DMS153 (cell line): ENCODE results near the gene NAALADL2.

Source experiments
- DNase-seq: peaks from one replicate; lab custom pipeline; 2025; lab: John Stamatoyannopoulos, UW

NAALADL2 gene

GRCh38 chr3:175001091-175001490 is 142.0 kb downstream of the NAALADL2 start:
- DNase-seq: no peak

GRCh38 chr3:175002732-175003143 is 143.6 kb downstream of the NAALADL2 start:
- DNase-seq: no peak

GRCh38 chr3:175003590-175003989 is 144.5 kb downstream of the NAALADL2 start:
- DNase-seq: no peak

GRCh38 chr3:175005193-175005592 is 146.1 kb downstream of the NAALADL2 start:
- peak; percentile 13 for DNase-seq

GRCh38 chr3:175005881-175006280 is 146.7 kb downstream of the NAALADL2 start:
- DNase-seq: no peak

GRCh38 chr3:175007306-175007705 is 148.2 kb downstream of the NAALADL2 start:
- no peak for DNase-seq

- no peak for DNase-seq
Observed at GRCh38 chr3:175009295-175009694, 150.2 kb downstream of the NAALADL2 start.

GRCh38 chr3:175015056-175015635 is 156.0 kb downstream of the NAALADL2 start:
- DNase-seq: no peak

- DNase-seq: no peak
Observed at GRCh38 chr3:175018946-175019727, 160.0 kb downstream of the NAALADL2 start.

GRCh38 chr3:175020101-175020500 is 161.0 kb downstream of the NAALADL2 start:
- DNase-seq: no peak

- no peak for DNase-seq
Observed at GRCh38 chr3:175029828-175030227, 170.7 kb downstream of the NAALADL2 start.

GRCh38 chr3:175039875-175040274 is 180.7 kb downstream of the NAALADL2 start:
- no peak for DNase-seq

GRCh38 chr3:175041369-175041768 is 182.2 kb downstream of the NAALADL2 start:
- DNase-seq: no peak

GRCh38 chr3:175046601-175047000 is 187.5 kb downstream of the NAALADL2 start:
- DNase-seq: no peak

GRCh38 chr3:175047786-175048185 is 188.7 kb downstream of the NAALADL2 start:
- no peak for DNase-seq

GRCh38 chr3:175057401-175057800 is 198.3 kb downstream of the NAALADL2 start:
- no peak for DNase-seq

GRCh38 chr3:175059788-175060187 is 200.7 kb downstream of the NAALADL2 start:
- no peak for DNase-seq

GRCh38 chr3:175065497-175065896 is 206.4 kb downstream of the NAALADL2 start:
- DNase-seq: no peak

GRCh38 chr3:175066617-175067415 is 207.7 kb downstream of the NAALADL2 start:
- DNase-seq: no peak

- no peak for DNase-seq
Observed at GRCh38 chr3:175068587-175068986, 209.5 kb downstream of the NAALADL2 start.

- DNase-seq: no peak
Observed at GRCh38 chr3:175070946-175071345, 211.8 kb downstream of the NAALADL2 start.

GRCh38 chr3:175073219-175073905 is 214.2 kb downstream of the NAALADL2 start:
- DNase-seq: peak; percentile 24
